Gastroesophageal sphincter (tissue), 4 donors: ENCODE data around the gene GADD45A. TPM values are rescaled to one million over a fixed set of nuclear protein-coding genes. Genes with fewer than 3 reads are reported as not detected.

Source experiments
- ATAC-seq: fragments of 150-250 bp; one replicate; pipeline ENCODE4 v1.9.1; 2016; ENCODE audit warnings: mild to moderate bottlenecking, moderate library complexity
- H3K27ac ChIP-seq, 4 donors: fragments of 200-600 bp; sonication (generic) in 3 of 4; 1 replicate in 3 of 4; 2 replicates in 1 of 4; pipeline ENCODE4 v1.5.1; 2016 to 2019
- H3K27me3 ChIP-seq: fragments of 200-600 bp; sonication (generic); one replicate; pipeline ENCODE4 v1.5.1; 2019
- H3K36me3 ChIP-seq, 2 donors: fragments of 200-600 bp; sonication (generic); one replicate each; pipeline ENCODE4 v1.5.1; 2019; ENCODE audit warnings: control low read depth in 1 of 2
- H3K4me1 ChIP-seq, 3 donors: fragments of 200-600 bp; sonication (generic); 1 replicate in 2 of 3; 2 replicates in 1 of 3; pipeline ENCODE4 v1.5.1; 2016 to 2019; ENCODE audit warnings: control low read depth in 2 of 3
- H3K4me3 ChIP-seq, 2 donors: fragments of 200-600 bp; sonication (generic); one replicate each; pipeline ENCODE4 v1.5.1; 2019; ENCODE audit warnings: mild to moderate bottlenecking in 1 of 2, moderate library complexity in 1 of 2
- H3K9me3 ChIP-seq, 3 donors: fragments of 200-600 bp; sonication (generic); one replicate each; pipeline ENCODE4 v1.5.1; 2017 to 2019; ENCODE audit warnings: control low read depth in 2 of 3
- CTCF ChIP-seq, 4 experiments: fragments of 200-600 bp in 2 of 4; fragments of 450-650 bp in 2 of 4; sonication (generic) in 1 of 4; IDR thresholded peaks; one replicate each; pipeline ENCODE4 v1.5.1; 2017 to 2019; ENCODE audit warnings: antibody characterized with exemption in 4 of 4, mild to moderate bottlenecking in 2 of 4, moderate library complexity in 2 of 4
- EP300 ChIP-seq: sonication (generic); formaldehyde crosslinking; IDR thresholded peaks from one replicate; pipeline ENCODE4 v1.6.1; 2017; ENCODE audit warnings: antibody characterized with exemption, mild to moderate bottlenecking
- POLR2A ChIP-seq, 2 donors: fragments of 450-650 bp; IDR thresholded peaks; one replicate each; pipeline ENCODE4 v1.6.1; 2017; ENCODE audit warnings: antibody characterized with exemption in 2 of 2, mild to moderate bottlenecking in 2 of 2, moderate library complexity in 1 of 2
- POLR2AphosphoS5 ChIP-seq: sonication (generic); formaldehyde crosslinking; IDR thresholded peaks from one replicate; pipeline ENCODE4 v1.6.1; 2017; ENCODE audit warnings: antibody characterized with exemption
- WGBS, 2 donors: methylation state at CpG; one replicate each; pipeline ENCODE4 v1.1.5; 2018; ENCODE audit warnings: low coverage in 1 of 2; 5-methylcytosine and 5-hydroxymethylcytosine counted together
- total RNA-seq, 4 donors: library from RNA; depleted of rRNA; stranded (reverse); fragments of >200 nt; gene quantifications; one replicate each; pipeline ENCODE4 v1.1.0, GENCODE V29; 2016

The GADD45A gene
- 10 to 100 TPM; 58.7 to 69.9 (median 65.6) TPM for total RNA-seq

GRCh38 chr1:67685067-67685557 lies at the start of gene GADD45A:
Gene GADD45A (plus strand): TSS chr1:67685201. CDS start chr1:67685495, 294 bp downstream.
- no CpG with 5 or more reads among the region's 39 CpGs for WGBS, 2 donors
- peak within 1 kb of the TSS; percentile 69 to 80 for H3K4me3 ChIP-seq
- peaks cover 0 to 20% of the 10 kb centered on the region in 2 donors for H3K36me3 ChIP-seq
- peak in 1 of 4 experiments; percentile 4 for TF ChIP-seq CTCF (IDR thresholded peaks at IDR 0.05)
- TF ChIP-seq POLR2AphosphoS5 = peak; percentile 100
- peak; percentile 96 to 98 for TF ChIP-seq POLR2A (IDR thresholded peaks at IDR 0.05)
- no peak for TF ChIP-seq EP300
- H3K27me3 ChIP-seq = no peaks in the 10 kb centered on the region
- H3K9me3 ChIP-seq = no peaks in the 10 kb centered on the region
- peak within 1 kb of the TSS; percentile 93 to 98 (median 96) for H3K27ac ChIP-seq
- peak; percentile 96 for ATAC-seq
- peaks cover 5 to 31% (median 6%) of the 10 kb centered on the region in 3 donors for H3K4me1 ChIP-seq

GRCh38 chr1:67636146-67636545 lies 48.9 kb upstream of the GADD45A start:
- Histone ChIP-seq H3K36me3 (no peaks in the 10 kb centered on the region), H3K27me3 (no peaks in the 10 kb centered on the region), H3K9me3 (no peaks in the 10 kb centered on the region), H3K4me3 (no peak overlapping the region), H3K27ac (no peak overlapping the region), H3K4me1 (no peaks in the 10 kb centered on the region)
- no peak for TF ChIP-seq POLR2A (IDR thresholded peaks at IDR 0.05)
- TF ChIP-seq POLR2AphosphoS5 = no peak
- TF ChIP-seq EP300 = no peak
- no peak for TF ChIP-seq CTCF (IDR thresholded peaks at IDR 0.05)
- no peak for ATAC-seq

DNA sequence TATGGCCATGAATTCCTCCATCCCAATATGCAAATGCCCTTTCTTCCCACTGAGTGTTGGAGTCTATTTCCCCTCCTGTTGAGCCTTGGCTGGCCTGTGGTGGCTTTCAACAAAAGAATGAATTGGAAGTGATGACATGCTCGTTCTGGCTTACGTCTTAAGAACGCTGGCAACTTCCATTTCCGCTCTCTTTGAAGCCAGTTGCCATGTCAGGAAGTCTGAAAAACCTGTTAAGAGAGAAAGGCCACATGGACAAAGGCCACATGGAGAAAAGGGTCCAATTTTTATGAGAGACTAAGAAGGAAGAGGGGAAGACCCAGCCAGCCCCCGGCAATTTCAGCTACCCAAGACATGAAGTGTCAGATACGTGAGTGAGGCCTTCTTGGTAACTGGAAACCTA lies 45.6 kb upstream of the GADD45A start:
- whole genome bisulfite sequencing, 2 donors = 83 to 85% methylated on average over 5 to 6 of the region's 6 CpGs
- Histone ChIP-seq H3K4me3 (no peak overlapping the region), H3K27me3 (no peaks in the 10 kb centered on the region), H3K27ac (no peak overlapping the region), H3K9me3 (no peaks in the 10 kb centered on the region), H3K36me3 (no peaks in the 10 kb centered on the region), H3K4me1 (no peaks in the 10 kb centered on the region)
- TF ChIP-seq POLR2AphosphoS5 (no peak), CTCF (IDR thresholded peaks at IDR 0.05) (no peak), POLR2A (IDR thresholded peaks at IDR 0.05) (no peak), EP300 (no peak)
- ATAC-seq = no peak

DNA sequence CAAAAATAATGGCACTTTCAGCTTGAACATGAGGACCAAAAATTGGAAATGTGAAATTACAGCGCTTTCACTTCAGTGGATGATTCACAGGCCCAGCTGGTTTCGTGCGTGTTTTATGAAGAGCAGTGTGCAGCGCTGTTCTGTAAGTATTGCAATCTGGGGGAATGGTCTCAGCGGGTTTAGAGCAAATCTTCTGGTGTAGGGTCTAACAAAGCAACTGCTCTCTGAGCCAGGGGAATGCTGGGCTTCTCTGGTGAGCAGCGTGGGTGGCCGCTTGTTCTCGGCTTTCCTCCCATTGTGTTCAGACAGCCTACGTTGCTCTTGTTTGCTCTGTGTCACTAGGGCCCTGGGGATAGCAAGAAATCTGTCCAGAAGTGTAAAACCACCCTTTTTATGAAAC lies 42.4 kb upstream of the GADD45A start:
- Histone ChIP-seq H3K9me3 (no peaks in the 10 kb centered on the region), H3K4me3 (no peak overlapping the region), H3K27ac (no peak overlapping the region), H3K4me1 (peaks cover 0 to 26% (median 11%) of the 10 kb centered on the region in 3 donors), H3K27me3 (no peaks in the 10 kb centered on the region), H3K36me3 (no peaks in the 10 kb centered on the region)
- TF ChIP-seq POLR2AphosphoS5 = no peak
- TF ChIP-seq POLR2A (IDR thresholded peaks at IDR 0.05) = no peak
- no peak for TF ChIP-seq EP300
- no peak for TF ChIP-seq CTCF (IDR thresholded peaks at IDR 0.05)
- no peak for ATAC-seq
- 62 to 93% methylated on average over 6 of the region's 9 CpGs for WGBS, 2 donors

- ATAC-seq = no peak
- TF ChIP-seq POLR2A (IDR thresholded peaks at IDR 0.05) (no peak), POLR2AphosphoS5 (no peak), CTCF (IDR thresholded peaks at IDR 0.05) (no peak), EP300 (no peak)
- no peak overlapping the region for H3K27ac ChIP-seq
Measured at GRCh38 chr1:67644566-67644965, 40.4 kb upstream of the GADD45A start.

More at GRCh38 chr1:67644566-67644965, 40.4 kb upstream of the GADD45A start:
- Histone ChIP-seq H3K9me3 (no peaks in the 10 kb centered on the region), H3K4me3 (no peak overlapping the region), H3K27me3 (no peaks in the 10 kb centered on the region), H3K36me3 (no peaks in the 10 kb centered on the region), H3K4me1 (peaks cover 0 to 27% (median 11%) of the 10 kb centered on the region in 3 donors)
- WGBS, 2 donors = 94 to 96% methylated on average over 2 to 3 of the region's 3 CpGs
